HUES48 (cell line): ENCODE data around the gene POU2F1.

Experiments
- H3K27ac ChIP-seq: one replicate; pipeline ENCODE4 v1.7.0; 2013; ENCODE audit warnings: low read depth, low read length, inconsistent platforms
- H3K27me3 ChIP-seq: 2 replicates; pipeline ENCODE4 v1.6.1; 2013; ENCODE audit warnings: mild to moderate bottlenecking, low read length; ENCODE audit not compliant: control insufficient read depth, insufficient read depth
- H3K36me3 ChIP-seq: 2 replicates; pipeline ENCODE4 v1.6.1; 2013; ENCODE audit warnings: low read length; ENCODE audit not compliant: control insufficient read depth, insufficient read depth
- H3K4me1 ChIP-seq: 2 replicates; pipeline ENCODE4 v1.6.1; 2013; ENCODE audit warnings: mild to moderate bottlenecking, low read length; ENCODE audit not compliant: control insufficient read depth, insufficient read depth
- H3K4me3 ChIP-seq: 2 replicates; pipeline ENCODE4 v1.5.1; 2013; ENCODE audit warnings: mild to moderate bottlenecking, low read depth, low read length
- H3K9ac ChIP-seq: 2 replicates; pipeline ENCODE4 v1.6.1; 2013; ENCODE audit warnings: mild to moderate bottlenecking, low read depth, low read length, moderate library complexity
- H3K9me3 ChIP-seq: 2 replicates; pipeline ENCODE4 v1.6.1; 2013; ENCODE audit warnings: low read length; ENCODE audit not compliant: control insufficient read depth, insufficient read depth

The POU2F1 gene

GRCh38 chr1:167294528-167294927 is 73.8 kb downstream of the POU2F1 start:
- Histone ChIP-seq H3K9ac (no peak overlapping the region), H3K4me1 (peaks cover 19% of the 10 kb centered on the region), H3K4me3 (no peak overlapping the region), H3K36me3 (no peaks in the 10 kb centered on the region), H3K9me3 (no peaks in the 10 kb centered on the region), H3K27ac (no peak overlapping the region), H3K27me3 (no peaks in the 10 kb centered on the region)

GRCh38 chr1:167297222-167298214 is 76.8 kb downstream of the POU2F1 start:
- no peak overlapping the region for H3K4me3 ChIP-seq
- H3K9me3 ChIP-seq = no peaks in the 10 kb centered on the region
- H3K36me3 ChIP-seq = no peaks in the 10 kb centered on the region
- no peak overlapping the region for H3K27ac ChIP-seq
- peaks cover 22% of the 10 kb centered on the region for H3K4me1 ChIP-seq
- no peaks in the 10 kb centered on the region for H3K27me3 ChIP-seq
- H3K9ac ChIP-seq = no peak overlapping the region

- no peak overlapping the region for H3K27ac ChIP-seq
- no peaks in the 10 kb centered on the region for H3K9me3 ChIP-seq
- H3K4me3 ChIP-seq = no peak overlapping the region
- H3K36me3 ChIP-seq = no peaks in the 10 kb centered on the region
- peaks cover 22% of the 10 kb centered on the region for H3K4me1 ChIP-seq
- H3K9ac ChIP-seq = no peak overlapping the region
- no peaks in the 10 kb centered on the region for H3K27me3 ChIP-seq
Measured at GRCh38 chr1:167298325-167298724, 77.6 kb downstream of the POU2F1 start.

- Histone ChIP-seq H3K9ac (no peak overlapping the region), H3K9me3 (no peaks in the 10 kb centered on the region), H3K27me3 (no peaks in the 10 kb centered on the region), H3K27ac (no peak overlapping the region), H3K36me3 (no peaks in the 10 kb centered on the region), H3K4me3 (no peak overlapping the region), H3K4me1 (peaks cover 21% of the 10 kb centered on the region)
Measured at GRCh38 chr1:167301355-167301754, 80.7 kb downstream of the POU2F1 start.

GRCh38 chr1:167304165-167304564 is 83.5 kb downstream of the POU2F1 start:
- no peaks in the 10 kb centered on the region for H3K27me3 ChIP-seq
- no peak overlapping the region for H3K4me3 ChIP-seq
- no peaks in the 10 kb centered on the region for H3K36me3 ChIP-seq
- peaks cover 8% of the 10 kb centered on the region for H3K4me1 ChIP-seq
- H3K9ac ChIP-seq = no peak overlapping the region
- no peaks in the 10 kb centered on the region for H3K9me3 ChIP-seq
- H3K27ac ChIP-seq = no peak overlapping the region

GRCh38 chr1:167305059-167305705 is 84.5 kb downstream of the POU2F1 start:
- H3K27ac ChIP-seq = no peak overlapping the region
- H3K9ac ChIP-seq = no peak overlapping the region
- no peaks in the 10 kb centered on the region for H3K36me3 ChIP-seq
- H3K9me3 ChIP-seq = no peaks in the 10 kb centered on the region
- H3K4me1 ChIP-seq = peaks cover 8% of the 10 kb centered on the region
- no peaks in the 10 kb centered on the region for H3K27me3 ChIP-seq
- H3K4me3 ChIP-seq = no peak overlapping the region

GRCh38 chr1:167305706-167306277 is 85.1 kb downstream of the POU2F1 start:
- Histone ChIP-seq H3K4me1 (peaks cover 8% of the 10 kb centered on the region), H3K36me3 (no peaks in the 10 kb centered on the region), H3K4me3 (no peak overlapping the region), H3K9ac (no peak overlapping the region), H3K27me3 (no peaks in the 10 kb centered on the region), H3K9me3 (no peaks in the 10 kb centered on the region), H3K27ac (no peak overlapping the region)

GRCh38 chr1:167310732-167311131 is 90.0 kb downstream of the POU2F1 start:
- H3K27me3 ChIP-seq = no peaks in the 10 kb centered on the region
- H3K36me3 ChIP-seq = no peaks in the 10 kb centered on the region
- no peak overlapping the region for H3K4me3 ChIP-seq
- no peak overlapping the region for H3K27ac ChIP-seq
- no peak overlapping the region for H3K9ac ChIP-seq
- H3K9me3 ChIP-seq = peaks cover under 1% of the 10 kb centered on the region; the same call in 1 of the 2 replicates
- no peaks in the 10 kb centered on the region for H3K4me1 ChIP-seq

- H3K9ac ChIP-seq = no peak overlapping the region
- no peaks in the 10 kb centered on the region for H3K36me3 ChIP-seq
- H3K4me1 ChIP-seq = no peaks in the 10 kb centered on the region
- H3K9me3 ChIP-seq = peaks cover 17% of the 10 kb centered on the region
- no peak overlapping the region for H3K4me3 ChIP-seq
- H3K27ac ChIP-seq = no peak overlapping the region
- no peaks in the 10 kb centered on the region for H3K27me3 ChIP-seq
Measured at GRCh38 chr1:167312871-167313270, 92.2 kb downstream of the POU2F1 start.

- Histone ChIP-seq H3K9ac (no peak overlapping the region), H3K27ac (no peak overlapping the region), H3K4me1 (no peaks in the 10 kb centered on the region), H3K36me3 (no peaks in the 10 kb centered on the region), H3K4me3 (no peak overlapping the region), H3K27me3 (no peaks in the 10 kb centered on the region), H3K9me3 (peaks cover 22% of the 10 kb centered on the region)
Measured at GRCh38 chr1:167314671-167315070, 94.0 kb downstream of the POU2F1 start.

GRCh38 chr1:167317463-167317862 is 96.8 kb downstream of the POU2F1 start:
- Histone ChIP-seq H3K27ac (no peak overlapping the region), H3K9me3 (peaks cover 36% of the 10 kb centered on the region), H3K4me3 (no peak overlapping the region)

More at GRCh38 chr1:167317463-167317862, 96.8 kb downstream of the POU2F1 start:
- H3K4me1 ChIP-seq = no peaks in the 10 kb centered on the region
- no peaks in the 10 kb centered on the region for H3K36me3 ChIP-seq
- H3K27me3 ChIP-seq = no peaks in the 10 kb centered on the region
- no peak overlapping the region for H3K9ac ChIP-seq
